WTC11 (cell line): ENCODE results near the gene CTNND2.

ENCODE experiments used
- ATF1 ChIP-seq: sonication (generic); formaldehyde crosslinking; IDR thresholded peaks from 2 replicates; pipeline ENCODE4 v1.8.1; 2023; ENCODE audit warnings: mild to moderate bottlenecking, moderate library complexity, missing genetic modification reagents
- SMAD3 ChIP-seq: sonication (generic); formaldehyde crosslinking; IDR thresholded peaks from 2 replicates; pipeline ENCODE4 v1.8.0; 2022; ENCODE audit warnings: missing genetic modification reagents, mild to moderate bottlenecking, borderline replicate concordance
- SP1 ChIP-seq: sonication (generic); formaldehyde crosslinking; conservative IDR thresholded peaks from 2 replicates; pipeline ENCODE4 v1.8.1; 2022; ENCODE audit warnings: missing genetic modification reagents
- TCF7 ChIP-seq: sonication (generic); formaldehyde crosslinking; IDR thresholded peaks from 2 replicates; pipeline ENCODE4 v1.8.0; 2022; ENCODE audit warnings: mild to moderate bottlenecking, low read depth, missing genetic modification reagents, moderate library complexity
- TF ChIP-seq, protein P1 (sequence below): fragments of 200-600 bp; IDR thresholded peaks from 2 replicates; pipeline ENCODE4 v1.8.0; 2022; ENCODE audit warnings: antibody characterized with exemption
- TF ChIP-seq, protein P2 (sequence below): sonication (generic); formaldehyde crosslinking; IDR thresholded peaks from 2 replicates; pipeline ENCODE4 v1.8.0; 2022; ENCODE audit warnings: mild to moderate bottlenecking, missing genetic modification reagents
- TF ChIP-seq, protein P3 (sequence below): sonication (generic); formaldehyde crosslinking; IDR thresholded peaks from 2 replicates; pipeline ENCODE4 v1.8.1; 2023; ENCODE audit warnings: mild to moderate bottlenecking, missing genetic modification reagents

GRCh38 chr5:11863911-11864310, 40.3 kb downstream of the CTNND2 start:
- TF ChIP-seq, protein P1, sequence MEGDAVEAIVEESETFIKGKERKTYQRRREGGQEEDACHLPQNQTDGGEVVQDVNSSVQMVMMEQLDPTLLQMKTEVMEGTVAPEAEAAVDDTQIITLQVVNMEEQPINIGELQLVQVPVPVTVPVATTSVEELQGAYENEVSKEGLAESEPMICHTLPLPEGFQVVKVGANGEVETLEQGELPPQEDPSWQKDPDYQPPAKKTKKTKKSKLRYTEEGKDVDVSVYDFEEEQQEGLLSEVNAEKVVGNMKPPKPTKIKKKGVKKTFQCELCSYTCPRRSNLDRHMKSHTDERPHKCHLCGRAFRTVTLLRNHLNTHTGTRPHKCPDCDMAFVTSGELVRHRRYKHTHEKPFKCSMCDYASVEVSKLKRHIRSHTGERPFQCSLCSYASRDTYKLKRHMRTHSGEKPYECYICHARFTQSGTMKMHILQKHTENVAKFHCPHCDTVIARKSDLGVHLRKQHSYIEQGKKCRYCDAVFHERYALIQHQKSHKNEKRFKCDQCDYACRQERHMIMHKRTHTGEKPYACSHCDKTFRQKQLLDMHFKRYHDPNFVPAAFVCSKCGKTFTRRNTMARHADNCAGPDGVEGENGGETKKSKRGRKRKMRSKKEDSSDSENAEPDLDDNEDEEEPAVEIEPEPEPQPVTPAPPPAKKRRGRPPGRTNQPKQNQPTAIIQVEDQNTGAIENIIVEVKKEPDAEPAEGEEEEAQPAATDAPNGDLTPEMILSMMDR: no peak
- TF ChIP-seq TCF7 (no peak), SP1 (no peak), ATF1 (CRISPR knock-in tag) (no peak), SMAD3 (CRISPR knock-in tag) (no peak)
- TF ChIP-seq, protein P2, sequence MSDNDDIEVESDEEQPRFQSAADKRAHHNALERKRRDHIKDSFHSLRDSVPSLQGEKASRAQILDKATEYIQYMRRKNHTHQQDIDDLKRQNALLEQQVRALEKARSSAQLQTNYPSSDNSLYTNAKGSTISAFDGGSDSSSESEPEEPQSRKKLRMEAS: no peak
- TF ChIP-seq, protein P3, sequence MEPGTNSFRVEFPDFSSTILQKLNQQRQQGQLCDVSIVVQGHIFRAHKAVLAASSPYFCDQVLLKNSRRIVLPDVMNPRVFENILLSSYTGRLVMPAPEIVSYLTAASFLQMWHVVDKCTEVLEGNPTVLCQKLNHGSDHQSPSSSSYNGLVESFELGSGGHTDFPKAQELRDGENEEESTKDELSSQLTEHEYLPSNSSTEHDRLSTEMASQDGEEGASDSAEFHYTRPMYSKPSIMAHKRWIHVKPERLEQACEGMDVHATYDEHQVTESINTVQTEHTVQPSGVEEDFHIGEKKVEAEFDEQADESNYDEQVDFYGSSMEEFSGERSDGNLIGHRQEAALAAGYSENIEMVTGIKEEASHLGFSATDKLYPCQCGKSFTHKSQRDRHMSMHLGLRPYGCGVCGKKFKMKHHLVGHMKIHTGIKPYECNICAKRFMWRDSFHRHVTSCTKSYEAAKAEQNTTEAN: no peak
